HG03045 (cell line): ENCODE measurements around the gene SKIC2.
"Not testable (repeated sequence)": the region's sequence is repeated elsewhere in the genome, so short reads cannot be mapped to it uniquely, and the experiment has no call there.

Experiments
- ATAC-seq: cut with Tn5 transposase; IDR thresholded peaks from one replicate; pipeline ENCODE4 v1.9.1; 2021; ENCODE audit warnings: mild to moderate bottlenecking, moderate library complexity; ENCODE audit not compliant: unreplicated experiment

The SKIC2 gene

DNA sequence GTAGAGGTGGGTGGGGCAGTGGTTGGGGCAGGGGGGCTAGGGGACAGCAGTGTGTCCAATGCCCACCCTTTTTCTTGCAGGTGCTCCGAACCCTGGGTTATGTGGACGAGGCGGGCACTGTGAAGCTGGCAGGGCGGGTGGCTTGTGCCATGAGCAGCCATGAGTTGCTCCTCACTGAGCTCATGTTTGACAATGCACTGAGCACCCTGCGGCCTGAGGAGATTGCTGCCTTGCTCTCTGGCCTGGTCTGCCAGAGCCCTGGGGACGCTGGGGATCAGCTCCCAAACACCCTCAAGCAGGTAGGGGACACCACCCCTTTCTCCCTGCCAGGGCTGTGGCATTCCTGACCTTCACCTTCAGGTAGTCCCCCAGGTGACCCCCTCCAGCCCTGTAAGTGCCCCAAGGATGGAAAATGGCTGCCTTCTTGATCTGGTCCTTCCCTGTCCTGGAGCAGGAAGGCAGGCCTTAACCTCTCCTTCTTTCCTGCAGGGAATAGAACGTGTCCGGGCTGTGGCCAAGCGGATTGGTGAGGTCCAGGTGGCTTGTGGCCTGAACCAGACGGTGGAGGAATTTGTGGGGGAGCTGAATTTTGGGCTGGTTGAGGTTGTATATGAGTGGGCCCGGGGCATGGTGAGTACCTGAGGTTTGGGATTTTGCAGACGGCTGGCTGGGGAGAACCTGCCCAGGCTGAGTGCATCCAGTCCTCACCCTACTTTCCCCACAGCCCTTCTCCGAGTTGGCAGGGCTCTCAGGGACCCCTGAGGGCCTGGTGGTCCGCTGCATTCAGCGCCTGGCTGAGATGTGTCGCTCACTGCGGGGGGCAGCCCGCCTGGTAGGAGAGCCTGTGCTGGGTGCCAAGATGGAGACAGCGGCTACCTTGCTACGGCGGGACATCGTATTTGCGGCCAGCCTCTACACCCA lies 10.1 kb downstream of the SKIC2 start:
- ATAC-seq, result no peak

DNA sequence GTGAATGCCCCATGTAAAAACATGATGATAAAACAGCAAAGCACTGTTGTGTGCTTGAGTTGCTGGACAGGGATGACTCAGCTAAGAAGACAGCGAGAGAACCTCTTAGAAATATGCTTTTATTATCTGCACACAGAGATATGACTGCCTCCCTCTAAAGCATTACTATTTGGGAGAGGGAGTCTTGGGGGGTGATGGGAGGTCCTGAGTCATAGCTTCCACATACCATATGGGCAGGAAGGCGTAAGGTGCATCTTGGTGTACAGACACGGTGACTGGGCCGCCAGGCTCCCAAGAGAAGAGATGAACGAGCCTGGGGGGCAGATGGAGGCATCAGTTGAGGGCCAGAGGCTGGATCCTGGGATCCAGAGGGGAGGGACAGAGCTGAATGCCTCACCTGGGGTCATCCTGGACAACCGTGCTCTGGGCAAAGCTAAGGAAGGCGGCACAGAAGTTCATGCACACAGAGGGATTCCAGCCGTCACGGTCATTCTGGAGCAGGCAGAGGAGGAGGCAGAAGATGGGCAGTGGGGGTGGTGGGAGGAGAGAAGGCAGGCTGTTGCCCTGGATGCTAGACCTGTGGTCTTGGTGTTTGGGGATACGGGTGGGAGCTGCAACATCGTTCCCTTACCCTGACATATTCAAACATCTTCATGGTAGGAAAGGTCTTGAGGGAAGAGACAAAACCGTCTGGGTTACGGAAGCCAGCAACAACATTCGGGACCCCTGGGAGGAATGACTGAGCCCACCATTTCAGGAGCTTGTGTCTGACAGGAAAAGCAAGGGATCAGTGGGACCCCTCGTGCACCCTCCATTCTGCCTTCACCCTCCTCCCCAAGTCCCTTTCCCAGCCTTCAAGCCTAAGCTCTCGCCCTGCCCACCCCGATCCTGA lies 11.0 kb downstream of the SKIC2 start:
- no peak for ATAC-seq

DNA sequence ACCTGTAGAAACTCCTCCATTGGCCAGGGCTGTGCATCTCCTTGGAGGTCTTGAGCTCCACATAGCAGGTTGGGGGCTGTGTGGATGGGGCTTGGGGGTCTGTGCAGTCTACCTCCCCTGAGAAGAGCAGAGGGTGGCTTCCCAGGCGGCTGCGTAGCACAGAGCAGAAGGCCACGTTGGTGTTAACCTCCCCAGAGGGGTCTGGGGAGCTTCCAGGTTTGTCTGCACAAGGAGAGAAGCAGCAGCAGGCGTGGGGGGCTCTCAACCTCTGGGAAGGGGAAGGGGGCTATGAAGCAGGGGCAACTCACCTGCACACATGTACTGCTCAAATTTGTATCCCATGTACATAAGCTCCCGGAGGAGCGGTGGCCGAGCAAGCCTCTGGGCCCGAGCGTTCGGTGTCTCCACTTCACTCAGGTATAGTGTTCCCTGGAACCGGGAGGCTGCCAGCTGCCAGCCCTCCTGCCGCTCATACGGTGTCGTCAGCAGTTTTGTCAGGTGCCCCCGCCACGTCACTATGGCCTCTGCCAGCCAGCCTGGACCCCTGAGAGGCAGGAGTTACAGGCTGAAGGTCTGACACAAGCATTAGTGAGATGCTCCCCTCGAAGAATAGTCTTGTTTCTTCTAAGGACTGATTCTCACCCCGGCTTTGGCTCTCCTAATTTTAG lies 11.8 kb downstream of the SKIC2 start:
- no peak for ATAC-seq

DNA sequence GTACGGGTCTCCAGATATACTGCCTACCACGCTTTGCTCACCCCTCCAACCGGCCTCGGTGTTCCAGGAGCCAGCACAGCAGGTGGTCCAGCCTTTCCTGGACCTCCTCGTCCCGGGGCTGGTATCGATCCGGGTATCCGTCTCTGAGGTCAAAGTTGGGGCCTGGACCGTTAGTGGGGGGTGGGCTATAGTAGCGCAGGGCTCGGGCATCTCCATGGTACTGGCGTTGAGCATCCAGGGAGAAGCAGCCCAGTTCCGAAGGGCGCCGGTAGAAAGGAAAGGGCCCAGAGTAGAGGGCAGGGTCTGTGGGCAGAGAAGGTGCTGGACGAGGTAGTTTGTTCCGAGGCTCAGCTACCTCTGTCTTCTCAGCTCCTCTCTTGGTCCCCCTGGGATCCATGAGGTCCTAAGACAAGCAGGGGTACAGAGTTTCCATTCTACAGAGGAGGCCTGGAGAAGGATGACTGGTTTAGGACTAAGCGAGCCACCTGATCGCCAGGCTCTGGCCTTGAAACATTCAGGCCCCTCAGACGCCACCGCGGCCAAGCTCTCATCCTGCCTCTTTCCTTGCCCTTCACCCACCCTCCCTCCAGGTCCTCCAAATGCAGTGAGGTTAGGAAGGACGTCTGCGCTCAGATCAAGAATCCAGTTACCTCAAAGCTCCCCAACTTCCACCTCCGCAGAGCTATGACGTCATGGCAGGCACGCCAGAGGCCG lies 12.5 kb downstream of the SKIC2 start:
- ATAC-seq, result no peak

DNA sequence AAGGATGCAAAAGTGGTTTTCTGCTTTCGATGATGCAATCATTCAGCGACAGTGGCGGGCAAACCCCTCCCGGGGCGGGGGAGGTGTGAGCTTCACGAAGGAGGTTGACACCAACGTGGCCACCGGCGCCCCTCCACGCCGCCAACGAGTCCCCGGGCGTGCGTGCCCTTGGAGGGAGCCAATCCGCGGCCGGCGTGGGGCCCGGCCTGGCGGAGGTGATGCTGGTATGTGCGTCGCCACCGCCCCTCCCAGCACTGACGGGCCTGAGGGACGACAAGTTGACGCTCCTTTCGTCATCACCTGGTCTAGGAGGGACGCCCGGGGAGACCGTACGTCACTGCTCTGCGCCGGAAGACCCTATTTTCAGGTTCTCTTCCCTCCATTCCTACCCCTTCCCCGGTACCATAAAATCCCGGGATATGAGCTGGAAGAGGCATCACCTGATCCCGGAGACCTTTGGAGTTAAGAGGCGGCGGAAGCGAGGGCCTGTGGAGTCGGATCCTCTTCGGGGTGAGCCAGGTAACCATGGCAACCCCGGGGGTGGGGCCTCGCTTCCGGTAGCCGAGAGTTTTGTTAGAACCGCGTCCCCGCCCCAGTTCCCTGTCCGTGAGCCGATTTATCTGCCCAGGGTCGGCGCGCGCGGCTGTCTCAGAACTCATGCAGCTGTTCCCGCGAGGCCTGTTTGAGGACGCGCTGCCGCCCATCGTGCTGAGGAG lies 13.2 kb downstream of the SKIC2 start, which contains the start of gene DXO:
DXO (minus strand) TSS at position 146 of the 716 bp plus-strand sequence. CDS start 463 bp downstream, outside the sequence.
- ATAC-seq, result peak; percentile 82

DNA sequence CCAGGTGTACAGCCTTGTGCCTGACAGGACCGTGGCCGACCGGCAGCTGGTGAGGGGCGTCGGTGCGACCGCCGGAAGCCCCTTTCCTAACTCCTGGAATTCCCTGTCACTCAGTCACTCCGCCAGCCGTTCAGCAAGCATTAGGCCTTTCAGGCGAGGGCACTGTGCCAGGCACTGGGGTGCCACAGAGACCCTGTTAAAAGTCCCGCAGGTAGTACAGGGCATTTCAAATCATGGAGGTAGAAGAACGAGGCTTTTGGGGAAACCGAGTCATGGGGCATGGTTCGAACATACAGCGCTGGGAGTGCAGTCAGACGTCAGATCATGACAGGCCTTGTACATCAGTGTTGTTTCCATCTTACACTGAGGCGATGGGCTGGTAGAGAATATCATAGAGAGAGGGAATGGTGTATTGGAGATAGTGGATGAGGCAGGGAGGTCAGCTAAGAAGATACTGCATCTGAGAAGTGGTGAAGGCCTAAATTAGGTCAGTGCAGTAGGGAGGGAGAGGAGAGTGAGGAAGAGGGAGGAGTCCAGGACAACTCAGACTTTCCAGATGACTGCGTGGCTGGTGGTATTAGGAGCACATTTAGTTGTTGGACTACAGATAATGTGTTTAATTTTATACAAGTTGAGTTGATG lies 13.9 kb downstream of the SKIC2 start:
- ATAC-seq, result no peak

DNA sequence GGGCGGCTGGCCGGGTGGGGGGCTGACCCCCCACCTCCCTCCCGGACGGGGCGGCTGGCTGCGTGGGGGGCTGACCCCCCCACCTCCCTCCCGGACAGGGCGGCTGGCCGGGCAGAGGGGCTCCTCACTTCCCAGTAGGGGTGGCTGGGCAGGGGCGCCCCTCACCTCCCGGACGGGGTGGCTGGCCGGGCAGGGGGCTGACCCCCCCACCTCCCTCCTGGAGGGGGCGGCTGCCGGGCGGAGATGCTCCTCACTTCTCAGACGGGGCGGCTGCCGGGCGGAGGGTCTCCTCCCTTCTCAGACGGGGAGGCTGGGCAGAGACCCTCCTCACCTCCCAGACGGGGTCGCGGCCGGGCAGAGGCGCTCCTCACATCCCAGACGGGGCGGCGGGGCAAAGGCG lies 17.1 kb downstream of the SKIC2 start:
- ATAC-seq, result not testable (repeated sequence)

DNA sequence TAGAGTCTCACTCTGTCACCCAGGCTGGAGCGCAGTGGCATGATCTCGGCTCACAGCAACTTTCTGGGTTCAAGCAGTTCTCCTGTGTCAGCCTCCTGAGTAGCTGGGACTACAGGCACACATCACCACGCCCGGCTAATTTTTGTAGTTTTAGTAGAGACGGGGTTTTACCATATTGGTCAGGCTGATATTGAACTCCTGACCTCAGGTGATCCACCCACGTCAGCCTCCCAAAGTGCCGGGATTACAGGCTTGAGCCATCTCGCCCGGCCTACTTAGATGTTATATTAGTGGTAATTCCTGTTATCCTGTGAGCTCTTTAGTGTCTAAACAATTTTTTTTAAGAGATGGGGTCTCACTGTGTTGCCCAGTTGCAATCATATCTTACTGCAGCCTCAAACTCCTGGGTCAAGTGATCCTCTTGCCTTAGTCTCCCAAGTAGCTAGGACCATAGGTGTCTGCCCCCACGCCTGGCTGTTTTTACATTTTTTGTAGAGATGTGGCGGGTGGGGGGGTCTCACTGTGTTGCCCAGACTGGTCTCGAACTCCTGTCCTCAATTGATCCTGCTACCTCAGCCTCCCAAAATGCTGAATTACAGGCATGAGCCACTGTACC lies 18.9 kb downstream of the SKIC2 start:
- no peak for ATAC-seq

DNA sequence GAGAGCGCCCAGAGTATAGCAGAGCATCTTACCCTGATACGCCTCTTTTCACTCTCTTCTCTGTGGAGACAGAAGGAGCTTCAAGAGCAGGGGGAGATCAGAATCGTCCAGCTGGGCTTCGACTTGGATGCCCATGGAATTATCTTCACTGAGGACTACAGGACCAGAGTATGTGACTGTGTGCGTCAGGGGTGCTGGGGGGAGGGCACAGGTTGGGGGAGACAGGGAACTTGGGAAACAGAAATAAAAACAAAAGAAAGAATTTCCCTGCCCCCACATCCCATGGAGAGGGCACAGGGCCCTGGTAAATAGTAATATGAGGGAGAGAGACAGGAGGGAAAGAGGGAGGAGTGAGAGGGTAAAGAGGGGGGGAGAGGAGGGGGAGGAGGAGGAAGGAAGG lies 19.9 kb downstream of the SKIC2 start:
- ATAC-seq, result no peak

DNA sequence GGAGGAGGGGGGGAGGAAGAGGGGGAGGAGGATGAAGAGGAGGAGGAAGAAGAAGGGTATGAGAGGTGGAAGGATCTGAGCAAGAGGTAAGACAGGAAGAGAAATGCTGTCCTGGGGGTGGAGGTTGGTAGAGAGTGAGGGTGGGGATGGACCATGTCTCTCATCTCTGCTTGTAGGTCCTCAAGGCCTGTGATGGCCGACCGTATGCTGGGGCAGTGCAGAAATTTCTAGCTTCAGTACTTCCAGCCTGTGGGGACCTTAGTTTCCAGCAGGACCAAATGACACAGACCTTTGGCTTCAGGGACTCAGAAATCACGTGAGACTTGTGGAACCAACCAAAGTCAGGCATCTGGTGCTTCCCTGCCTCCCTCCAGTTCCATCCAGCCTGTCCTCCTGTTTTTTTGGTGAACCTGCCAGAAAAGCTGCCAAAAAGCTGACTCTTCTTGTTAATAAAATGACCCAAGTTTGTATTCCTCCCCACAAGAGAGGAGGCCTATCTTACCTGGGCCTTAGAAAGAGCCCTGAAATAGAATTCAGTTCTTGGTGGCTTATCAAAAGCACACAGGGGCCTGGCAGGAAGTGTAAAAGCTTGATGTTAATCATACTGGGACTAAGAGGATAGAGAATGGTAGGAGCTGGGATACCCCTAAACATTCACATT lies 20.4 kb downstream of the SKIC2 start:
- no peak for ATAC-seq

DNA sequence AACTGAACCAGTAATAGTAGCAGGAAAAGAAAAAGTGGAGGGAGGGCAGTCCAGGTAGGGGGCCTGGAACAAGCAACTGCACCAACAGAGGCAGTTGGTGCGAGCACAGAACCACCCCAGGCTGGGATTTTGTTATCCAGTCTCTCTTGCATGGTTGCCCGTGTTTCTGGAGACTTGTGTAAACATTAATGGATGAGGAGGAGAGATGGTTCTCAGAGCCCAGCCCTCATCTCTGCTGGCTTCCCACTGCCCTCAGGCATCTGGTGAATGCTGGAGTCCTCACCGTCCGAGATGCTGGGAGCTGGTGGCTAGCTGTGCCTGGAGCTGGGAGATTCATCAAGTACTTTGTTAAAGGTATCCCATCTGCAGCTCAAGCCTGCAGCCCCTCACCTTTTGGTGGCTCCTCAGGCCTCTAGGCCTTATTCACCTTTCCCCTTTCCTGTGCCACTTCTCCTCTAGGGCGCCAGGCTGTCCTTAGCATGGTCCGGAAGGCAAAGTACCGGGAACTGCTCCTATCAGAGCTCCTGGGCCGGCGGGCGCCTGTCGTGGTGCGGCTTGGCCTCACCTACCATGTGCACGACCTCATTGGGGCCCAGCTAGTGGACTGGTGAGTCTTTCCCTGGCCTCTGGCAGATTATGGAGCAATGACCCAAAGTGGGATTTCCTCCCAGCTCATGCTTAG lies 21.4 kb downstream of the SKIC2 start:
- ATAC-seq, result not testable (repeated sequence)

DNA sequence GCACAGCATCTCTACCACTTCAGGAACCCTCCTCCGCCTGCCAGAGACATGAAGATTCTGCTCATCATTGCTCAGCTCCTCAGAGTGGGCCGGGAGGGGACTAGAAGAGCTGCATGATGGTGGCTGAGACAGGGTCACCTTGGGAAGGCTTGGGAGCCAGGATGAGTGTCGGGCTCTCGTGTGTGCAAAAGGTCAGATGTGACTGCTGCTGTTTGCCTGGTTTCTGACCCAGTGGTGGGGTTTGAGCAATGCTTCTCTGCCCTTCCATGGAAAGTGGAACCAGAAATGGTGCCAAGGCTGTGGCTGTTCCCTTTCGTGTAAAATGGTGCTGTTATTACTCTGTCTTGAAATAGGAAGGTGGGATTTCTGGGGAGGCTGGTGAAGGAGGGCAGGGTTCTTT lies 22.0 kb downstream of the SKIC2 start:
- ATAC-seq, result not testable (repeated sequence)

DNA sequence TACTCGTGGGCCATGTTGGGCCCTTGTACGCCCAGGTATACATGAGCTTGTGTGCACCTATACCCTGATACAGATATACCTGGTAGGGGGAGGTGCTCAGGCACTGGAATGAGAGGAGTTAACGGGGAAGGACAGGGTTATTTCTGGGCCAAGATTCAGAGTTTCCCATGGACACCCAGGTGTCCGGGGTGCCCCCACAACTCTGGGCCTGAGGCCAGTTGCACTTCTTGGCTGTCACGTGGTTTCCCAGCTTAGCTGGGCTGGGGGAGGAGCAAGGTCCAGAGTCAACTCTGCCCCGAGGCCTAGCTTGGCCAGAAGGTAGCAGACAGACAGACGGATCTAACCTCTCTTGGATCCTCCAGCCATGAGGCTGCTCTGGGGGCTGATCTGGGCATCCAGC lies 22.8 kb downstream of the SKIC2 start, which contains the start of gene C4A:
C4A (plus strand) TSS at position 314 of the 400 bp plus-strand sequence; CDS start at position 365, 51 bp downstream.
- not testable (repeated sequence) for ATAC-seq

DNA sequence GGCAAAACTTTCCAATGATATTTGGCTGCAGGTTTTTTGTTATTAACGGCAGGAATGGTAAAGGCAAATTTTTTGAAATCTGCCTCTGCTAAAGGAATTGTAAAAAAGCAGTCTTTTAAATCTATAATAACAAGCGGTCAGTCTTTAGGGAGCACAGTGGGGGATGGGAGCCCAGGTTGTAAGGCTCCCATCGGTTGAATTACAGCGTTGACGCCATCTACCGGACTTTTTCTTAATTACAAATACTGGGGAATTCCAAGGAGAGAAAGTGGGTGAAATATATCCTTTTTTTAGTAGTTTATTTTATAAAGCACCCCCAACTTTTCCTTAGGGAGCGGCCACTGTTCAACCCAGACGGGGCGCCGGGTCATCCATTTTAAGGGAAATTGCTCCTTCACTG lies 30.4 kb downstream of the SKIC2 start:
- not testable (repeated sequence) for ATAC-seq

DNA sequence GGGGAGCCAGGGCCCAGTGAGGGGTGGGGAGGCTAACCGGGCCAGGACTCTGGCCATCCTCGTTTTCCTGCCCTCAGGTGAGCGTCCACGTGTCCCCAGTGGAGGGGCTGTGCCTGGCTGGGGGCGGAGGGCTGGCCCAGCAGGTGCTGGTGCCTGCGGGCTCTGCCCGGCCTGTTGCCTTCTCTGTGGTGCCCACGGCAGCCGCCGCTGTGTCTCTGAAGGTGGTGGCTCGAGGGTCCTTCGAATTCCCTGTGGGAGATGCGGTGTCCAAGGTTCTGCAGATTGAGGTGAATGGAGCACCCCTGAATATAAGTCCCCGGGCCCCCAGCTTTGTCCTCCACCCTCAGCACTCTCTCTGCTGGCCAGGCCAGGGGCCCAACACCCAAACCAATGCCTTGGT lies 35.4 kb downstream of the SKIC2 start:
- not testable (repeated sequence) for ATAC-seq

DNA sequence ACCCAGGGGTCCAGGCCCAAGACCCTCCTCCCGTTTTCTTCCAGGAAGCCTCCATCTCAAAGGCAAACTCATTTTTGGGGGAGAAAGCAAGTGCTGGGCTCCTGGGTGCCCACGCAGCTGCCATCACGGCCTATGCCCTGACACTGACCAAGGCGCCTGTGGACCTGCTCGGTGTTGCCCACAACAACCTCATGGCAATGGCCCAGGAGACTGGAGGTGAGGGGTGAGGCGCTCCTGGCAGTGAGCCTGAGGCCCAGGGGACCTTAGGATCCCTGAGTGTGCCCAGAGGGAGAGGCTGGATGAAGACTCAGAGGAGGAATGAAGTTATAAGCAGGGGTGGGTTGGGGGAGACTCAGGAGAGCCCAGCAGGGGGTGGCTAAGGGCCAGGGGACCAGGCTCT lies 37.4 kb downstream of the SKIC2 start:
- not testable (repeated sequence) for ATAC-seq

DNA sequence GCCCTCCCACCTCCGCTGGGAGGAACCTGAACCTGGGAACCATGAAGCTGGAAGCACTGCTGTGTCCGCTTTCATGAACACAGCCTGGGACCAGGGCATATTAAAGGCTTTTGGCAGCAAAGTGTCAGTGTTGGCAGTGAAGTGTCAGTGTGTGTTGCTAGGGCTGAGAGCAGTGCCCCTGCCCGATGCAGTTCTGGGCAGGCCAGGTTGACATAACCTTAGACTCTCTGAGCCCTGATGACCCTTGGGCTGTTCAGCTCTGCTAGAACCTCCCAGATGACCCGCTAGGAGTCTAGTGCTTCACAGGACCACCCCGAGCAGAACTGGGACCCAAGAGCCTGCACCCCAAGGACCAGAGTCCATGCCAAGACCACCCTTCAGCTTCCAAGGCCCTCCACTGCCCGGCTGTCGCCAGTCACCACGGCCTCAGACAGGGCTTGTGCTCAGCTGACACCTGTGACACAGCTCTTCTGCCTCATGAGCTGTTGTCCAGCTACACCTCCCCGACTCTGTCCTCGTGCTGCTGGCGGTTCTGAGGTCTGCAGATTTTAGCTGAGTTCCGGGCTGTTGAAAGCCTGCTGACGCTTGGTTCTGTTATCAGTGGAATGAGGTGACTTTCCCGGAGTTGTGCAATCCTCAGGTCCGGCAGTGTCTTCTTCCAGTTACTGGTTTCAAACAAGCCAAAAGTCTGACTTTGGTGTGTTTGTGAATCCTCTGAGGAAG lies 43.7 kb downstream of the SKIC2 start:
- ATAC-seq, result not testable (repeated sequence)
